ENCODE data around the gene RNASEH1. TPM values are rescaled to one million over a fixed set of nuclear protein-coding genes. Genes with fewer than 3 reads are reported as not detected.

RNASEH1 gene
- total and polyA plus RNA-seq, 2 of the 13 experiments (the other 11 are each of a cell fraction or from before 2014, with no cell fraction given): 14.5 to 57.4 TPM

- TF ChIP-seq RARA (CRISPR knock-in tag; IDR thresholded peaks at IDR 0.05) (peak; percentile 36; the same call in 1 of the 2 replicates), SUZ12 (IDR thresholded peaks at IDR 0.05; ENCODE audit: low read depth, low read length) (no peak), KDM6A (CRISPR knock-in tag; IDR thresholded peaks at IDR 0.05; ENCODE audit: low read depth) (no peak), SOX5 (CRISPR knock-in tag; IDR thresholded peaks at IDR 0.05; ENCODE audit: borderline replicate concordance) (peak; percentile 33; the same call in 1 of the 2 replicates), CREB1 (IDR thresholded peaks at IDR 0.05) (peak; percentile 88), CREB1 (CRISPR knock-in tag; IDR thresholded peaks at IDR 0.05) (peak; percentile 63), PREB (CRISPR knock-in tag; IDR thresholded peaks at IDR 0.05) (no peak), KAT8 (CRISPR knock-in tag; IDR thresholded peaks at IDR 0.05) (peak; percentile 61), ZNF274 (CRISPR knock-in tag; IDR thresholded peaks at IDR 0.05) (peak; percentile 66; the same call in 1 of the 2 replicates), MAFG (CRISPR knock-in tag; IDR thresholded peaks at IDR 0.05) (no peak), SIX1 (CRISPR knock-in tag; IDR thresholded peaks at IDR 0.05; ENCODE audit: borderline replicate concordance) (no peak), CHD4 (IDR thresholded peaks at IDR 0.05; ENCODE audit: borderline replicate concordance, low read length) (0 out of 2 replicates have a peak, but pooled peaks have one; percentile 91), TP53 (CRISPR knock-in tag; conservative IDR thresholded peaks at IDR 0.05) (no peak), HNF1A (IDR thresholded peaks at IDR 0.05; ENCODE audit: low read depth) (no peak), HNF1A (CRISPR knock-in tag; IDR thresholded peaks at IDR 0.05; ENCODE audit: borderline replicate concordance) (no peak), MXD4 (CRISPR knock-in tag; IDR thresholded peaks at IDR 0.05) (peak; percentile 70), ZNF441 (CRISPR knock-in tag; IDR thresholded peaks at IDR 0.05; ENCODE audit: borderline replicate concordance) (peak; percentile 77), ZKSCAN8 (CRISPR knock-in tag; IDR thresholded peaks at IDR 0.05; ENCODE audit: borderline replicate concordance) (0 out of 2 replicates have a peak, but pooled peaks have one; percentile 24), ZNF530 (CRISPR knock-in tag; IDR thresholded peaks at IDR 0.05; ENCODE audit: low read depth) (no peak)
- TF ChIP-seq, protein P1, sequence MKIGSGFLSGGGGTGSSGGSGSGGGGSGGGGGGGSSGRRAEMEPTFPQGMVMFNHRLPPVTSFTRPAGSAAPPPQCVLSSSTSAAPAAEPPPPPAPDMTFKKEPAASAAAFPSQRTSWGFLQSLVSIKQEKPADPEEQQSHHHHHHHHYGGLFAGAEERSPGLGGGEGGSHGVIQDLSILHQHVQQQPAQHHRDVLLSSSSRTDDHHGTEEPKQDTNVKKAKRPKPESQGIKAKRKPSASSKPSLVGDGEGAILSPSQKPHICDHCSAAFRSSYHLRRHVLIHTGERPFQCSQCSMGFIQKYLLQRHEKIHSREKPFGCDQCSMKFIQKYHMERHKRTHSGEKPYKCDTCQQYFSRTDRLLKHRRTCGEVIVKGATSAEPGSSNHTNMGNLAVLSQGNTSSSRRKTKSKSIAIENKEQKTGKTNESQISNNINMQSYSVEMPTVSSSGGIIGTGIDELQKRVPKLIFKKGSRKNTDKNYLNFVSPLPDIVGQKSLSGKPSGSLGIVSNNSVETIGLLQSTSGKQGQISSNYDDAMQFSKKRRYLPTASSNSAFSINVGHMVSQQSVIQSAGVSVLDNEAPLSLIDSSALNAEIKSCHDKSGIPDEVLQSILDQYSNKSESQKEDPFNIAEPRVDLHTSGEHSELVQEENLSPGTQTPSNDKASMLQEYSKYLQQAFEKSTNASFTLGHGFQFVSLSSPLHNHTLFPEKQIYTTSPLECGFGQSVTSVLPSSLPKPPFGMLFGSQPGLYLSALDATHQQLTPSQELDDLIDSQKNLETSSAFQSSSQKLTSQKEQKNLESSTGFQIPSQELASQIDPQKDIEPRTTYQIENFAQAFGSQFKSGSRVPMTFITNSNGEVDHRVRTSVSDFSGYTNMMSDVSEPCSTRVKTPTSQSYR (CRISPR knock-in tag; IDR thresholded peaks at IDR 0.05; ENCODE audit: borderline replicate concordance): no peak
These were observed 22.1 kb downstream of the RNASEH1 start (continued) for GRCh38 chr2:3535794-3536681.

All from HepG2 (cell line).